Stimulated activated CD4-positive, alpha-beta T cell treated with anti-CD3 and anti-CD28 coated beads, Interleukin-2, amount 100 ng/mL, for 4 hours (primary cell): ENCODE results near the gene CABYR.

Source experiments
- DNase-seq: peaks from one replicate; pipeline ENCODE4 v3.0.0-alpha.2; 2020; ENCODE audit warnings: low read depth

CABYR gene

GRCh38 chr18:24190590-24190989, 51.7 kb downstream of the CABYR start:
- no peak for DNase-seq

- DNase-seq = no peak
Measured at GRCh38 chr18:24195296-24196053, 56.6 kb downstream of the CABYR start.

- no peak for DNase-seq
Measured at GRCh38 chr18:24196764-24197163, 57.9 kb downstream of the CABYR start.

GRCh38 chr18:24197412-24197811, 58.5 kb downstream of the CABYR start:
- no peak for DNase-seq

- no peak for DNase-seq
Measured at GRCh38 chr18:24198461-24198860, 59.6 kb downstream of the CABYR start.

- no peak for DNase-seq
Measured at GRCh38 chr18:24199372-24199962, 60.6 kb downstream of the CABYR start.

- DNase-seq = no peak
Measured at GRCh38 chr18:24200494-24201290, 61.8 kb downstream of the CABYR start.

GRCh38 chr18:24201699-24202687, 63.1 kb downstream of the CABYR start:
- DNase-seq = no peak

GRCh38 chr18:24204904-24205303, 66.0 kb downstream of the CABYR start:
- DNase-seq = no peak

GRCh38 chr18:24208270-24209035, 69.6 kb downstream of the CABYR start:
- DNase-seq = no peak

GRCh38 chr18:24209558-24209957, 70.7 kb downstream of the CABYR start:
- DNase-seq = no peak
